H1 (cell line): Measurements from ENCODE around the gene RYR3.

ENCODE experiments used
- CBX5 ChIP-seq: fragments of 300-800, 300-1000 bp; sonication (generic); IDR thresholded peaks from 2 replicates; pipeline ENCODE4 v1.7.1; 2016; ENCODE audit warnings: antibody characterized with exemption, low read length, low read depth
- EGR1 ChIP-seq: IDR thresholded peaks from 2 replicates; pipeline ENCODE4 v1.6.1; 2011; ENCODE audit warnings: low read depth, low read length, borderline replicate concordance
- KDM1A ChIP-seq: fragments of 200-600, 300-600 bp; sonication (generic); IDR thresholded peaks from 2 replicates; pipeline ENCODE4 v1.7.1; 2016; ENCODE audit warnings: mild to moderate bottlenecking, low read length, borderline replicate concordance
- POLR2A ChIP-seq, 2 experiments: IDR thresholded peaks; 1 replicate in 1 of 2; 2 replicates in 1 of 2; pipeline ENCODE4 v1.6.1; 2011; ENCODE audit warnings: low read depth in 2 of 2, low read length in 2 of 2, mild to moderate bottlenecking in 2 of 2; ENCODE audit errors: control extremely low read depth in 1 of 2
- SIN3A ChIP-seq, 2 experiments: IDR thresholded peaks in 1 of 2; conservative IDR thresholded peaks in 1 of 2; 2 replicates each; pipeline ENCODE4 v1.6.1; 2011 to 2012; ENCODE audit warnings: low read length in 2 of 2, improper control_type of control experiment in 1 of 2, low read depth in 1 of 2, mild to moderate bottlenecking in 1 of 2
- USF2 ChIP-seq: IDR thresholded peaks from 2 replicates; pipeline ENCODE4 v1.6.1; 2011; ENCODE audit warnings: low read length, improper control_type of control experiment

- TF ChIP-seq POLR2A (IDR thresholded peaks at IDR 0.05; ENCODE audit: control extremely low read depth in 1 of 2, low read depth in 2 of 2, low read length in 2 of 2) = no peak
- no peak for TF ChIP-seq EGR1
- no peak for TF ChIP-seq CBX5
- TF ChIP-seq SIN3A (conservative IDR thresholded peaks at IDR 0.05 in 1 of 2, IDR thresholded peaks at IDR 0.05 in 1 of 2; ENCODE audit: low read depth in 1 of 2, low read length in 2 of 2) = no peak
- no peak for TF ChIP-seq USF2
- no peak for TF ChIP-seq KDM1A
Observed at GRCh38 chr15:33539825-33540573, 229.2 kb downstream of the RYR3 start.
